GM19238 (cell line): Measurements from ENCODE around the gene ZNF485.

Experiments
- DNase-seq: peaks from one replicate; pipeline ENCODE4 v3.0.0; 2011; ENCODE audit warnings: low spot score; ENCODE audit not compliant: insufficient read length

The ZNF485 gene

GRCh38 chr10:43667317-43667731 lies 61.1 kb downstream of the ZNF485 start:
- DNase-seq: no peak
